ACHN (cell line): Measurements from ENCODE around the gene LDLRAP1.

Experiments used
- DNase-seq: peaks from one replicate; pipeline ENCODE4 v3.0.0-alpha.2; 2015
- in situ Hi-C: cut with HindIII; loops from 2 replicates; pipeline ENCODE4 v1.10.0; 2017; ENCODE audit warnings: low sequenced_read_pairs, low pct_ligation_motif_present, low pct_unique_long_range_greater_than_20kb

The LDLRAP1 gene

DNA sequence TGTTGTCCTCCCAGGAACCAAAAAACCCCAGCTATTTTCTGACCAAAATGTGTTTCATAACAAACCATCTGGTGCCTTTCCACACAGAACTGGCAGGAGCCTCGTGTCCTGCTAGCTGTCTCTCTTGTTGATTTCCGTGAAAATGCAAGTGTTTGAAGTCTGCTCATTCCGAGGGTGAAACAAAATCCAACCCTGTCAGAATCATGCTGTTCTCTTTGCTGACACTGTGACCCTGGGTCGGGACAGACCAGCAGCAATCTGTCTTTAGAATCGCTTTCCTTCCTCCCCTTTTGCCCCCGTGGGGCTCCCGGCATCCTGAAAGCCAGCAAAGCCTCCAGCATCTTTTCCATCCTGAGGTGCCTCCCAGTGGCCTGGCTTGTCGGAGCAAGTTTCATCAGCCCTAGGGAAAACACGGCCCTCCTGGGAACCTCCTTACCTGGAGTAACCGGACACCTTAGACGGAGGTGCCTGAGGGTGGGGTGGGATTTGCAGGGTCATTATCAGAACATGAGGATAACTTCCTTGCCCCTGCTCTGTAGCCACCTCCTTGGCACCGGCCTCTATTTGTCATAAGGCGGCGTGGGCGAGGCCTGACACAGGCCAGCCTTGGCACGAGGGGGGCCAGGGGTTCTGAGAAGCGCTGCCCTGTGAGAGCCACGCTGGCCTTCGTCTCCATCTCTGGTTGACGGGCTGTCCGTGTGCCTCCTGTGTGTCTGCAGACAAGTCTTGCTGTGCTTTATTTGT is 24.9 kb downstream of the LDLRAP1 start:
- in situ Hi-C loops, result no loop called here
- no peak for DNase-seq

DNA sequence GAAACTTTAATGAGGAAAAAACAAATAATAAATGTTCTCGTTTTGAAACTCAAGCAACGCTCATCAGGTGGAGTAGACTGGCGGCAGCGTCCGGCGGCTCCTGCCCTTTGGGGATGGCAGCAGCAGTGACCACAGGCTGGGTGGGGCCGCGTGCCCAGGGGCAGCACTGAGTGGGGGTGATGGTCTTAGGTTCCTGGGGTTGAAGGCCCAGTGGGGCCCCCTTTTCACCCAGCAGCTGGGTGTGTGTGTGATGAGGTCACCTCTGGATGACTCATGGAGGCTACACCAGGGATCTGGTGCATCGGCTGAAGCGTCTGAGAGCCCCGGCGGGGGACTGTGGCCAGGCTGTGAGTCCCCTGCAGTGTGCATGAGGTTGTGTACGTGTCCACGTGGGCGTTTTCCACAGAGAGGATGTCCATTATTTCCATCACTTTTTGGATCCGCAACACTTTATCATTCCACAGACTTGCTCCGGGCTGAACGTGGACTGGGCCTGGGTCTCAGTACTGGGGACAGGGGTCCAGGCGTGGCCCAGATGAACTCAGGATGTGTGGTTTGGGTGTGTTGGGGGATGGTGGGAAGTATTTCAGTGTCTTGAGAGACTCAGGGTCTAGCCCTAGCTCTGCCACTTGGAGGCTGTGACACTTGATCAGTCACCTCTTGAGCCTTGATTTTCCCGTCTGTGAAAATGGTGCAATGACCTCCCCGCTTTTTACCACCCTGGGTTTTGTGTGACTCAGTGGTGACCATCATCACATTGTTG is 25.6 kb downstream of the LDLRAP1 start:
- DNase-seq, result peak; percentile 34
- in situ Hi-C loops, result no loop called here

DNA sequence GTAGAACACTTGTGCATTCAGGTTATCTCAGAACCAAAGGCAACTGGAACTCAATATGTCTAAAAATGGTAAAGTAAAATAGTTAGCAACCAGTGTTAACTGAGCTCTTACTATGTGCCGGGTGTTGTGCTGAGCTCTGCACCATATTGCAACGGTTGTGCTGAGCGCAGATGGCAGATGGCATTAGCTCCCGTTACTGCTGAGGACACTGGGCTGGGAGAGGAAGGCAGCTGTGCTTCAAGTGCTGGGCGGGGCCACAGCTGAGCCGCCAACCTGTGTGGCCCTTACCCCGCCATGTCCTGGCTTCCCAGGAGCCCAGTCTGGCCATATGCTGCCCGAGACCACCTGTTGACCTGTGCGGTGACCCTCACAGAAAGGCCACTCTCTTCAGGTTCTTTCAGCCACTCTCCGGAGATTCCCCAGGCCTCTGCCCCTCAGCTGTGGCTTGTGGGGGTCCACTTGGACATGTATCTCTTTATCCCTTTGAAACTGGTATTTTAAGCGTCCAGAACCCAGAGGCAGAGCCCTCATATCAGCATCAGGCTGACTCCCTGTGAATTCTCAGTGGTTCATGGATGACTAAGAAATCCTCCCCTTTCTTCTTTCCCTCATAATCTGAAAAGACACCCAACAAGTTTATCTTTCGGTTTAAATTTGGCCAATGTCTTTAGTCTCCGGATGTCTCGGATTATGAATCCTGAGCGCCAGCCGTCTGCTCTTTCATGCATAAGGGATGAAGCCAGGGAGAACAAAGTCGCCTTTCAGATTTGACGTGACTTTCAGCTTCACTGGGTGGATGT is 26.4 kb downstream of the LDLRAP1 start:
- in situ Hi-C loops, result no loop called here
- DNase-seq, result no peak

DNA sequence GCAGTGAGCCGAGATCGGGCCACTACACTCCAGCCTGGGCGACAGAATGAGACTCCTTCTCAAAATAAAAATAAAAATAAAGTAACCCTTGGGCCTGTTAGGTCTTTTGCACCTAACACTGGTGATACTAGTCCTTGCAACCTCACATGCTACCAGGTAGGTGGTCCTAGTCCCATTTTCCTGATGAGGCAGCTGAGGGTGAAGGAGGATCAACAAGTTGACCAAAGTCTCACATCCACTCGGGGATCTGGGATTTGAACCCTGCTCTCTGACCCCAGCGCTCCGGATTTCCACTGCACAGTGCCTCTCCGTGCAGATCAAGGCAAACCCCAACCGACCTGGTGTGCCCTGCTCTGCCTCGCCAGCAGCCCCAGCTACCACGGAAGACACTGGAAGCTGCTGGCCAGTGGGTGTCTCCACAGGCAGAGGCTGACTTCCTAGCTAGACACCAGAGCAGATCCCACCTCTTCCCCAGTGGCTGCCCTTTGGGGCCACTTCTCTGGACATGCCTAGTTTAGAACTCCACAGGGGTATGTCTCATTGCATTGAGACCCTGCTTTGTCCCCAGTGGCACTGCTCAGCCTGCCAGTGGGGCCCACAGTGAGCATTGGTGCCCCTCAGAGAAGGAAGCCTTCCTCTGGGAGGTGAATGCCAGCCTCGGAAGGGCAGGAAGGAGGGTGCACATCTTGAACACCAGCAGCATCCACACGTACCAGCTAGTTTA is 27.6 kb downstream of the LDLRAP1 start:
- in situ Hi-C loops, result no loop called here
- no peak for DNase-seq

DNA sequence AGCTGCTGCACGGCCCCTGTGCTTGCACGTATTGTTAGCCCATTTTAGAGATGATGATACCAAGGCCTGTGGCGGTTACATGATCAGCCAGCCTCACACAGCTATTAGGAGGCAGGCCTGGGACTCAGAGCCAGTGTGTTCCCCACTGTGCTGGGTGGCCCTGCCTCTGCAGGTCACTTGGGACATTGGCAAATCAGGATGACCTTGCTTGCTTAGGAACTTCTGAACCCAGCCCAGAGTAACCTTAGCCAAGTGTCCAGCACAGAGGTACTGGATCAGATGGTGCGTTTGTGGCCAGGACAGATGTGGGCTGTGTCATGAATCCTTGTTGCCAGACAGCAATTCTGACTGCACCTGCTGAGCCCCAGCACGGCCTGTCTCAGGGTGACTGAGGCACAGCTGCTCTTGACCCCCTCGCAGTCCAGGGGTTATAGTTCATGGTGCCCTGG is 28.1 kb downstream of the LDLRAP1 start:
- in situ Hi-C loops, result no loop called here
- DNase-seq, result no peak

DNA sequence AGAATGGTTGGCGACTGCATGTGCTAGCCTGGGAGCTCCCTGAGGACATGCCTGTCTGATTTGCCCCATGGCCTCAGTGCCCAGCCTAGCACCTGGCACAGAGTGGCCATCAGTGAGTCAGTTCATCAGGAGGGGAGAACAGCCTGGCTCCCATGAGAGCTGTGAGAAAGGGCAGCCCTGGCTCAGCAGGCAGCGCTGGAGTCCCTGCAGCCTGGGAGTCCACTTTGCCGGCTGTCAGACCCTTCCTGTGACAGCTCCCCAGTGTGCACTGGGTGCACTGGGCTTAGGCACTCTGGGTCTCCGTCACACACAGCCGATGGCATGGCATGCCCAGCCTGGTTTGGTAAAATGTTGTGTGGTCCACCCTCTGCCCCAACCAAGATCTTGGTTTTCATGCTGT is 28.7 kb downstream of the LDLRAP1 start:
- in situ Hi-C loops, result no loop called here
- no peak for DNase-seq

DNA sequence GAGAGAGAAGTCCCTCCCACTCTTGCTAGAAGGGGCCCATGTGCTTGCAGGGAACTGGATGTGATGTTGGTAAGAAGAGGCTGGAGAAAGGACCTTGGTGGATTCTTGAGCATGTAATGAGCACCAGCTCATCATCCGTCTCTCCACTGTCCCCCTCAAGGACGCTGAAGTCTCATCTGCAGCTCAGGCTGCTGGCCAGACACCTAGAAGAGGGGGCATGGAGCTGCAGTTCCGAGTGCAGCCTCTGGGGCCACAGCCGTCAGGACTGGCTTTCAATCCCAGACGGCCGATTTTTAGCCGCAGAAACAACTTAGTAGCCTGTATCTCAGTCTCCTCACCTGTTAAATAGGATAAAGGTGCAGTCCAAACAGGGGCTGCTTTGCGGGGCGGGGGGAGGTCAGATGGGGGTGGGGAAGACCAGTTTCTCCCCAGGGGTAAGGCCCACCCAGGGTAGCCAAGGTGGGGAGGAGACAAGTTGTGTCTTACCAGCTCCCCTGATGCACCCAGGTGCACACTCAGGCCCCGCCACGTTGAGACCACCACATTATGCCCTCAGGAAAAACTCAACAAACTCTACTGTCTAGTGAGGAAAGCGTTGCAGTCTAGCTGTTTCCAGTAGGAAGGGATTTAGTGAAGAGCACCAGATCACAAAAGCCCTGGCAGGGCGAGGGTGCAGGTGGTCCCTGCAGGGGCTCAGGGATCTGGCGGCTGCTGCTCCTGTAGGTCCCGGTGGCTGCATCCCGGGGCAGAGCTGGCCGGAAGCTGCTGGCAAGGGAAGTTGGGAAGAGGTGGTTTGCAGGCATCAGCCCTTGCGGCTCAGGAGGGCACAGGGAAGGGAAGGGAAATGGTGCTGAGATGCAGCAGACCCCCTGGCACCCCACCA is 29.5 kb downstream of the LDLRAP1 start:
- peak; percentile 42 for DNase-seq
- in situ Hi-C loops, result no loop called here

DNA sequence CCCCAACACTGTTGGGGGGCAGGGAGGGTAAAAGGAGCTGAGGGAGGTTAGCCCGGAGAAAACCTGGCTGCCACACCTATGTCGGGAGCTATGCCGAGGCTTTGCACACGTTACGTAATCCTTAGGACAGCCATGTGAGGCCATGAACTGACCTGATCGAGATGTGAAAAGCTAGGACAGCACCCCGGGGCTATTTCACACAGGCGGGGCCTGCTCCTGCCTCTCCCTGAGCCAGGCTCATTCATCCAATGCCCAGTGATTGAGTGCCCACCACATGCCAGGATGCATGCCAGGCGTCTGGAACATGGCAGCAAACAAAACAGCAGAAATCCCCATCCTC is 30.2 kb downstream of the LDLRAP1 start:
- in situ Hi-C loops, result no loop called here
- DNase-seq, result no peak

DNA sequence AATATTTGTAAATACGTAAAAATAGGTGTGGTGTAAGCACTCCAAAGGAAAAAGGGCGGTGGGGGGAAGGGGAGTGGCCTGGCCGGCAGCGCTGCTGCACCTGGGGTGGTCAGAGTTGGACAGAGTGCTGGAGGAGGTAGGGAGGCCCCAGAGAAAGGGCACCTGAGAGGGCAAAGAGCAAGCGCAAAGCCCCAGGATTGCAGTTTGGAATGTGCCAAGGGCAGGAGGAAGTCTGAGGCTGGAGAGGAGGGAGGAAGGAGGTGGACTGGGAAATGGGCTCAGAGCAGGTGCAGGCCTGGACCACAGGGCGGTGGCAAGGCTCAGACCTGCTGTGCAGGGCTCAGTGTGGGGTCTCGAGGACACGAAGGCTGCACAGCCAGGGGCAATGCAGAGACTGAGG is 30.6 kb downstream of the LDLRAP1 start:
- in situ Hi-C loops, result no loop called here
- DNase-seq, result no peak

DNA sequence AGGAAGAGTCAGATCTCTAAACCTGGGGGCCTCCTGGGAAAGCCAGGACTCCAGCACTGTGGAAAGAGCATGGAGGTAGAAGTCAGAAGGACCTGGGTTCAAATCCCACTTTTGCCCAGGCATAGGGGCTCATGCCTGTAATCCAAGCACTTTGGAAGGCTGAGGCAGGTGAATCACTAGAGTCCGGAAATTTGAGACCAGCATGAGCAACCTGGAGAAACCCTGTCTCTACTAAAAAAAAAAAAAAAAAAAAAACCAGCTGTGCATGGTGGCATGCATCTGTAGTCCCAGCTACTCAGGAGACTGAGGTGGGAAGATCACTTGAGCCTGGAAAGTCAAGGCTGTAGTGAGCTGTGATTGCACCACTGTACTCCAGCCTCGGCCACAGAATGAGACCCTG is 31.8 kb downstream of the LDLRAP1 start:
- no peak for DNase-seq
- in situ Hi-C loops, result no loop called here

DNA sequence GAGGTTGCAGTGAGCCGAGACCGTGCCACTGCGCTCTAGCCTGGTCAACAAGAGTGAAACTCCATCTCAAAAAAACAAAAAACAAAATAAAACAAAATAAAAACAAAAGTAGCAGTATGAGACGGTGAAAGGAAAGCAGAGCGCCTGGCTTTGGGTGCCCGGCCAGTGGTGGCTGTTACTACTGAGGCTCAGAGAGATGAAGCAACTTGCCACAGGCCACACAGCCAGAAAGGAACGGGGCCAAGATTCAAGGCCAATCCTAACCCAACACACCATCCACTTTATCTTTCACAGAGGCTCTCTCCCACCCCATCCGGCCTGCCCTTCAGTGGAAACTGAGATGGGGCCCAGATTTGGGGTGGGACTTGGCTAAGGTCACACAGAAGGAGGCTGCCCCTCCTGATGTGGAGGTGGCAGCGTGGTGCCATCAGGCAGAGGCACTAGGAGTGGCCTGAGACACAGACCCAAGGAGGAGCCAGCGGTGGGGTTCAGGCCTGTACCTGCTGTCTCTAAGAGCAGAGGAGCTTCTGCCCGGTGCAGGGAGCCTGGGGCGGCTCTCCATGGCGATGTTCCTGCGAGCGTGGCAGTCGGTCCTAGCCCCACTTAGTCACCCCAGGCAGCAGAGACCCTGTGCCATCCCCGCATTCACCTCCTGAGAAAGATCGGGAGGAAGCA is 33.2 kb downstream of the LDLRAP1 start:
- DNase-seq, result no peak
- in situ Hi-C loops, result no loop called here

DNA sequence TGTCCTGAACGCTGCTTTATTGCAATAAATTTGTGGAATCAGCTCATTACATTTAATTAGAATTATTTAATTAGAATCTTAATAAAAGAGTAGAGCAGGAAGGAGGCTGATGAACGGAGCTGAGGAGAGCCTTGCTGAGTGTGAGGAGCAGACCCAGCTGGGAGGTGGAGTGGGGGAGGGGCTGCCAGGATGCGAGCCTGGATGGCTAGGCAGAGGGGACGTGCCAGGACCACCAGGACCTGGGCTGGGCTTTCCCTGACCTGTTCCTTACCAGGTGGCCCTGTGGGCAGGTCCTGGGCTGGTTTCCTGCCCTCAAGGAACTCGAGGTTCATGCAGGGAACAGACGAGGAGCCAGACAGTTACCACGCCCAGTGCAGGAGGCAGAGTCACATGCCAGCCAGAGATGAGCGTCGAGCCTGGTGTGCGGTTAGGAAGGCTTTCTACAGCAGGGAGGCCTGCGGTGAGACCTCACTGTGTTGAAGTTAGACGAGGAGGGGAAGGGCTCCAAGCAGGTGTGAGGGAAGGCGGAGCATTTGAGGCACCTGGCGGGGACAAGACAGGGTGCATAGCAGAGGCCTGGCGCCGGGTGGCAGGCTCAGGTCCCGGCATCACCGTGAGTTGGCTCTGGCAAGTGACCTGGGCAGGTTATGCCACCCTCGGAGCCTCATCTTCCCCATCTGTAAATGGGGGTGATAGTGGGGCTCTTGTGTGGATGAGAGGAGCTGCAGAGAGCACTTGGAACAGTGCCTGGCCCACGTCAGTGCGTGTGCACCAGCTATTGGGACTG is 33.9 kb downstream of the LDLRAP1 start:
- in situ Hi-C loops, result no loop called here
- DNase-seq, result no peak

DNA sequence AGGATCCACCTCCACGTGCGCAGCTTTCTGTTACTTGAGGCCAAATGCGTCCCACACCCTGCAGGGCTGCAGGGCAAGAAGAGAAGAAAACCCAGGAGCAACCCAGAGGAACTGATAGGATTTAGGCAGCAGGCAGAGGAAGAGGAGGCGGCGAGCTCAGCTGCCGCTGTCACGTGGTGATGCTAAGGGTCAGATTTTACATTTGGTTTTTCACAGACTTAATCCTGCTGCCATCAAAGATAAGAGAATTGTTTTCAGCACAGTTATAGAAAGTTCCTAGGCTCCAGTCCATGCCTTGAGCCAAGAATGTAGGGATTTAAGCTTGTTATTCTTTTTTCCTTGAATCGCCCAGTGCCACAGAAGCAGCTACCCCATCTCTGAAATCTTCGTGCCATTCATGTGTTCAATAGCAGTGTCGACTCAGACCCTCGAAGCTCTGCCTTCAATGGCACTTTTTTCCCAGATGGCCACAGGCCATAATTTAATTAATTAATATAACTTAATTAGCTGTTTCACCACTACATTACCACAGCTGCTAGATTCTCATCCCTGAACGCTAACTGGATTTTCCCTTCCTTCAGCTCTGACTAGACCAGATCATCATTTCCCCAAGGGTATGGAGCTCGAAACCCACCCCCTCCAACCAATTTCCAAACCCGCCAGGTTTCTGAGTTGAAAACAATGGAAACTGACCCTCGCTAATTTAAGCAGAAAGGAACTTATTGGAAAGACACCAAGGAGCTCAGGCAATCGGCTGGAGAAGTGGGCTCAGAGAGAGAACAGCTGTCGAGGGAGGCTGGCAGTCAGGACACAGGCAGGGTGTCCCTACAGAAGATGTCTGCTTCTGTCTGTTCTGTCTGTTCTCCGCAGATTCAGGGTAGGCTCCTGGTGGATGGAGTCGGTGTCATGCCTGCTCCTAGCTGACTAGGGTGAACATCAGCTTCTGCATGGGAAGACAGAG is 36.2 kb downstream of the LDLRAP1 start:
- DNase-seq, result no peak
- in situ Hi-C loops, result no loop called here

DNA sequence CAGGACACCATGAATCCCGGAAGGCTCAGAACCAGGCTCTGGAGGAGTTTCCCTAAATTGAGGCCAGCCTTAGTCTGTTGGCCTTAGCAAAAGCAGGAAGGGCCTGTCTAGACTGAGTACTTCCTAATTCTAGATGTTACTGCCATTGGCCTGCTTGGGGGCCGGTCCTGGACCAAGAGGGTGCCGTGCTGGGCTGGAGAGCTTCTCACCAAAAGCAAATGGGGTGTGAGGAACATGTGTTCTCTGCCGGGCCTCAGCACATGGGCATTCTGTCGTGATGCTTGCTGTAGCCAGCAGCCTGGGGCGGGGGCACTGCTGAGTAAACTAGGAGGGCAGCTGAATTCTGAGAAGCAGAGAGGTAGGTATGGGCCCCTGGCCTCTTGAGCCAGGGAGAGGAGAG is 37.5 kb downstream of the LDLRAP1 start:
- DNase-seq, result no peak

DNA sequence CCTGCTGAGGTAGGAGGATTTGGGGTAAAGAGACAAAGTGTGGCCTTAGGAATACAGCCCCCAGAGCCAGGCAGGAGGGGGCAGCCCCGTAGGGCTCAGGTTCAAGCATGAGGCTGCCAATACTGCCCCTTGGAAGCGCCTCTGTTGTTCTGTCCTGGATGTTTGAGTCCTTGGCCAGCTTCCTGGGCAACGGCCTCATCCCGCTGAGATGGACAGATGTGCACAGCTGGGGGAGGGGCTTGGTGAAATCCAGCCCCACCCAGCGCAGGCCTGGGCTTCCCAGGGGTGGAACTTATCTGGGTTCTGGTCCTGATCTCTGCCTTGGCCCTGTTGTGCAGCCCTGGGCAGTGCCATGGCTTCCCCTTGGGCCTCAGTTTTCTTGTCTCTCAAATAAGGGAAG is 38.4 kb downstream of the LDLRAP1 start:
- in situ Hi-C loops, result no loop called here
- DNase-seq, result no peak

More for the DNA sequence above, 37.5 kb downstream of the LDLRAP1 start:
- in situ Hi-C loops, result no loop called here
